Measurements from ENCODE around the gene PLCH1. TPM values are rescaled to one million over a fixed set of nuclear protein-coding genes. Genes with fewer than 3 reads are reported as not detected.

PLCH1 gene
- total and polyA plus RNA-seq, 3 experiments from 2014 or later = not detected

GRCh38 chr3:155670335-155670734 is 74.5 kb downstream of the PLCH1 start:
- Mint-ChIP-seq H3K27ac (no peak overlapping the region), H3K36me3 (no peaks in the 10 kb centered on the region)
- CTCF ChIA-PET = interaction anchor here (1.0 kb wide), 1 partner anchor 49 kb away, joined by 3 read pairs; no protein-coding TSS in a partner anchor

GRCh38 chr3:155667988-155668387 is 76.9 kb downstream of the PLCH1 start:
- no peak for DNase-seq
- ChIA-PET CTCF (no interaction called here), POLR2A (no interaction called here)
- Mint-ChIP-seq H3K9me3 (no peaks in the 10 kb centered on the region), H3K27me3 (peaks cover 2 to 26% of the 10 kb centered on the region in 2 donors), H3K27ac (no peak overlapping the region), H3K4me3 (no peak overlapping the region), H3K4me1 (no peaks in the 10 kb centered on the region), H3K36me3 (no peaks in the 10 kb centered on the region)
- Histone ChIP-seq H3K4me3 (ENCODE audit: low read length) (no peak overlapping the region), H3K9me3 (ENCODE audit: low read length) (no peaks in the 10 kb centered on the region), H3K27ac (ENCODE audit: low read depth, low read length) (no peak overlapping the region), H3K4me1 (ENCODE audit: insufficient read depth, low read length) (no peaks in the 10 kb centered on the region), H3K36me3 (ENCODE audit: insufficient read depth, low read length) (no peaks in the 10 kb centered on the region), H3K27me3 (ENCODE audit: insufficient read depth, low read length, poor library complexity, severe bottlenecking) (no peaks in the 10 kb centered on the region)

More at GRCh38 chr3:155670335-155670734, 74.5 kb downstream of the PLCH1 start:
- no peaks in the 10 kb centered on the region for H3K4me1 Mint-ChIP-seq
- H3K27me3 ChIP-seq (ENCODE audit: insufficient read depth, low read length, poor library complexity, severe bottlenecking) = no peaks in the 10 kb centered on the region
- no peak overlapping the region for H3K27ac ChIP-seq (ENCODE audit: low read depth, low read length)
- no peak overlapping the region for H3K4me3 Mint-ChIP-seq
- POLR2A ChIA-PET = no interaction called here
- H3K9me3 ChIP-seq (ENCODE audit: low read length) = no peaks in the 10 kb centered on the region
- H3K36me3 ChIP-seq (ENCODE audit: insufficient read depth, low read length) = no peaks in the 10 kb centered on the region
- H3K4me3 ChIP-seq (ENCODE audit: low read length) = no peak overlapping the region
- H3K27me3 Mint-ChIP-seq = peaks cover 0 to 19% of the 10 kb centered on the region in 2 donors
- no peaks in the 10 kb centered on the region for H3K4me1 ChIP-seq (ENCODE audit: insufficient read depth, low read length)
- H3K9me3 Mint-ChIP-seq = no peaks in the 10 kb centered on the region
- DNase-seq = no peak

GRCh38 chr3:155664925-155665695 is 79.8 kb downstream of the PLCH1 start:
- POLR2A ChIA-PET = no interaction called here
- CTCF ChIA-PET = no interaction called here
- no peaks in the 10 kb centered on the region for H3K36me3 ChIP-seq (ENCODE audit: insufficient read depth, low read length)

GRCh38 chr3:155663467-155664212 is 81.2 kb downstream of the PLCH1 start:
- Mint-ChIP-seq H3K4me1 (no peaks in the 10 kb centered on the region), H3K4me3 (no peak overlapping the region), H3K36me3 (no peaks in the 10 kb centered on the region), H3K27me3 (peaks cover 2 to 23% of the 10 kb centered on the region in 2 donors), H3K9me3 (no peaks in the 10 kb centered on the region), H3K27ac (no peak overlapping the region)
- H3K36me3 ChIP-seq (ENCODE audit: insufficient read depth, low read length) = no peaks in the 10 kb centered on the region
- no peaks in the 10 kb centered on the region for H3K9me3 ChIP-seq (ENCODE audit: low read length)
- ChIA-PET CTCF (no interaction called here), POLR2A (no interaction called here)
- no peak overlapping the region for H3K4me3 ChIP-seq (ENCODE audit: low read length)
- no peaks in the 10 kb centered on the region for H3K4me1 ChIP-seq (ENCODE audit: insufficient read depth, low read length)
- no peaks in the 10 kb centered on the region for H3K27me3 ChIP-seq (ENCODE audit: insufficient read depth, low read length, poor library complexity, severe bottlenecking)
- no peak for DNase-seq
- H3K27ac ChIP-seq (ENCODE audit: low read depth, low read length) = no peak overlapping the region

More at GRCh38 chr3:155664925-155665695, 79.8 kb downstream of the PLCH1 start:
- peaks cover 2 to 23% of the 10 kb centered on the region in 2 donors for H3K27me3 Mint-ChIP-seq
- H3K4me1 Mint-ChIP-seq = no peaks in the 10 kb centered on the region
- no peaks in the 10 kb centered on the region for H3K9me3 Mint-ChIP-seq
- H3K27ac ChIP-seq (ENCODE audit: low read depth, low read length) = no peak overlapping the region
- H3K9me3 ChIP-seq (ENCODE audit: low read length) = no peaks in the 10 kb centered on the region
- no peak overlapping the region for H3K27ac Mint-ChIP-seq
- no peaks in the 10 kb centered on the region for H3K36me3 Mint-ChIP-seq
- DNase-seq = no peak
- H3K4me3 Mint-ChIP-seq = no peak overlapping the region
- no peak overlapping the region for H3K4me3 ChIP-seq (ENCODE audit: low read length)
- no peaks in the 10 kb centered on the region for H3K4me1 ChIP-seq (ENCODE audit: insufficient read depth, low read length)
- no peaks in the 10 kb centered on the region for H3K27me3 ChIP-seq (ENCODE audit: insufficient read depth, low read length, poor library complexity, severe bottlenecking)

GRCh38 chr3:155661760-155662159 is 83.1 kb downstream of the PLCH1 start:
- ChIA-PET POLR2A (no interaction called here), CTCF (interaction anchor here (1.2 kb wide), 1 partner anchor 41 kb away, joined by 3 read pairs; no protein-coding TSS in a partner anchor)
- Histone ChIP-seq H3K27me3 (ENCODE audit: insufficient read depth, low read length, poor library complexity, severe bottlenecking) (no peaks in the 10 kb centered on the region), H3K4me1 (ENCODE audit: insufficient read depth, low read length) (no peaks in the 10 kb centered on the region), H3K36me3 (ENCODE audit: insufficient read depth, low read length) (no peaks in the 10 kb centered on the region), H3K4me3 (ENCODE audit: low read length) (no peak overlapping the region), H3K27ac (ENCODE audit: low read depth, low read length) (no peak overlapping the region), H3K9me3 (ENCODE audit: low read length) (no peaks in the 10 kb centered on the region)
- Mint-ChIP-seq H3K9me3 (no peaks in the 10 kb centered on the region), H3K36me3 (no peaks in the 10 kb centered on the region), H3K4me1 (no peaks in the 10 kb centered on the region), H3K27ac (no peak overlapping the region), H3K27me3 (peaks cover 5 to 12% of the 10 kb centered on the region in 2 donors), H3K4me3 (no peak overlapping the region)
- no peak for DNase-seq

- H3K27ac ChIP-seq (ENCODE audit: low read depth, low read length) = no peak overlapping the region
- no peak overlapping the region for H3K27ac Mint-ChIP-seq
- no peak overlapping the region for H3K4me3 ChIP-seq (ENCODE audit: low read length)
- no peaks in the 10 kb centered on the region for H3K36me3 Mint-ChIP-seq
- no peaks in the 10 kb centered on the region for H3K36me3 ChIP-seq (ENCODE audit: insufficient read depth, low read length)
- no peaks in the 10 kb centered on the region for H3K27me3 ChIP-seq (ENCODE audit: insufficient read depth, low read length, poor library complexity, severe bottlenecking)
- POLR2A ChIA-PET = no interaction called here
- DNase-seq = no peak
- no peak overlapping the region for H3K4me3 Mint-ChIP-seq
- no peaks in the 10 kb centered on the region for H3K9me3 ChIP-seq (ENCODE audit: low read length)
- H3K4me1 ChIP-seq (ENCODE audit: insufficient read depth, low read length) = no peaks in the 10 kb centered on the region
- H3K9me3 Mint-ChIP-seq = no peaks in the 10 kb centered on the region
- H3K4me1 Mint-ChIP-seq = no peaks in the 10 kb centered on the region
- peaks cover 5 to 8% of the 10 kb centered on the region in 2 donors for H3K27me3 Mint-ChIP-seq
- CTCF ChIA-PET = interaction anchor here (1.2 kb wide), 1 partner anchor 41 kb away, joined by 3 read pairs; no protein-coding TSS in a partner anchor
Measured at GRCh38 chr3:155661042-155661441, 83.8 kb downstream of the PLCH1 start.

- Mint-ChIP-seq H3K4me3 (no peak overlapping the region), H3K27ac (no peak overlapping the region), H3K27me3 (peaks cover 0 to 5% of the 10 kb centered on the region in 2 donors), H3K4me1 (no peaks in the 10 kb centered on the region), H3K9me3 (no peaks in the 10 kb centered on the region), H3K36me3 (no peaks in the 10 kb centered on the region)
- no peak for DNase-seq
- Histone ChIP-seq H3K27me3 (ENCODE audit: insufficient read depth, low read length, poor library complexity, severe bottlenecking) (no peaks in the 10 kb centered on the region), H3K9me3 (ENCODE audit: low read length) (no peaks in the 10 kb centered on the region), H3K27ac (ENCODE audit: low read depth, low read length) (no peak overlapping the region), H3K36me3 (ENCODE audit: insufficient read depth, low read length) (no peaks in the 10 kb centered on the region), H3K4me1 (ENCODE audit: insufficient read depth, low read length) (no peaks in the 10 kb centered on the region), H3K4me3 (ENCODE audit: low read length) (no peak overlapping the region)
- CTCF ChIA-PET = interaction anchor here (0.7 kb wide), 1 partner anchor 1682 kb away, joined by 3 read pairs; no protein-coding TSS in a partner anchor
- POLR2A ChIA-PET = no interaction called here
Measured at GRCh38 chr3:155658671-155659261, 86.1 kb downstream of the PLCH1 start.

- CTCF ChIA-PET = interaction anchor here (0.7 kb wide), 1 partner anchor 1683 kb away, joined by 3 read pairs; no protein-coding TSS in a partner anchor
- Mint-ChIP-seq H3K4me3 (no peak overlapping the region), H3K4me1 (no peaks in the 10 kb centered on the region), H3K27ac (no peak overlapping the region), H3K36me3 (no peaks in the 10 kb centered on the region), H3K9me3 (no peaks in the 10 kb centered on the region), H3K27me3 (peaks cover 0 to 3% of the 10 kb centered on the region in 2 donors)
- no peaks in the 10 kb centered on the region for H3K9me3 ChIP-seq (ENCODE audit: low read length)
- no peak overlapping the region for H3K27ac ChIP-seq (ENCODE audit: low read depth, low read length)
- DNase-seq = no peak
- no peaks in the 10 kb centered on the region for H3K4me1 ChIP-seq (ENCODE audit: insufficient read depth, low read length)
- no peaks in the 10 kb centered on the region for H3K27me3 ChIP-seq (ENCODE audit: insufficient read depth, low read length, poor library complexity, severe bottlenecking)
- H3K4me3 ChIP-seq (ENCODE audit: low read length) = no peak overlapping the region
- POLR2A ChIA-PET = no interaction called here
- no peaks in the 10 kb centered on the region for H3K36me3 ChIP-seq (ENCODE audit: insufficient read depth, low read length)
Measured at GRCh38 chr3:155658006-155658405, 86.9 kb downstream of the PLCH1 start.

All from CD8-positive, alpha-beta memory T cell (primary cell).